HG03469 (cell line): Measurements from ENCODE around the gene ZFYVE28.

Source experiments
- ATAC-seq: cut with Tn5 transposase; IDR thresholded peaks from one replicate; pipeline ENCODE4 v1.9.1; 2021; ENCODE audit warnings: mild to moderate bottlenecking, moderate library complexity, moderate number of reproducible peaks; ENCODE audit not compliant: unreplicated experiment

Gene ZFYVE28

DNA sequence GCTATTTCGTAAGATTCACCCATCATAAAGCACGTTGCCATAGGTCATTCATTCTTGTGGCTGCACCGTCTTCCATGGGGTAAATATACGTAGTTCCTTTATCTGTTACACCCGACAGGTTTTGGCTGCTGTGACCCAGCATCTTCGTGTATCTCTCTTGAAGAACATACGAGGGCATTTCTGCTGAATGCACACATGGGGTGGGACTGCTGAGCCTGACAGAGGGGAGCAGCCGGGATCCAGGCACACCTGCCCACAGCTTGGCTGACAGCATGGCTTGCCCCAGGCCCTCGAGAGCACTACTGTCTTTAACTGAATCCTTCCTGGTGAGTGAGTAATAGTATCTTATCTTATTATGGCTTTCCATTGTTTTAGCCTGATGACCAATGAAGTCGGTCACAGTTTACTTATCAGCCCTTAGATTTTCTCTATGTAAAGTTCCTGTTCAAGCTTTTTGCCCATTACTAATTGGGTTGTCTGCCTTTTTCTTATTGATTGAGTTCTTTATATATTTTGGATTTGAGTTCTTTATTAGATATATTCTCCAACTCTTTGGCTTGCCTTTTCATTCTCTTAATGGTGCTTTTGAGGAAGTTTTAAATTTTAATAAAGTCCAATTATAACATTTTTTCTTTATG, 111.6 kb downstream of the ZFYVE28 start:
- ATAC-seq: no peak

DNA sequence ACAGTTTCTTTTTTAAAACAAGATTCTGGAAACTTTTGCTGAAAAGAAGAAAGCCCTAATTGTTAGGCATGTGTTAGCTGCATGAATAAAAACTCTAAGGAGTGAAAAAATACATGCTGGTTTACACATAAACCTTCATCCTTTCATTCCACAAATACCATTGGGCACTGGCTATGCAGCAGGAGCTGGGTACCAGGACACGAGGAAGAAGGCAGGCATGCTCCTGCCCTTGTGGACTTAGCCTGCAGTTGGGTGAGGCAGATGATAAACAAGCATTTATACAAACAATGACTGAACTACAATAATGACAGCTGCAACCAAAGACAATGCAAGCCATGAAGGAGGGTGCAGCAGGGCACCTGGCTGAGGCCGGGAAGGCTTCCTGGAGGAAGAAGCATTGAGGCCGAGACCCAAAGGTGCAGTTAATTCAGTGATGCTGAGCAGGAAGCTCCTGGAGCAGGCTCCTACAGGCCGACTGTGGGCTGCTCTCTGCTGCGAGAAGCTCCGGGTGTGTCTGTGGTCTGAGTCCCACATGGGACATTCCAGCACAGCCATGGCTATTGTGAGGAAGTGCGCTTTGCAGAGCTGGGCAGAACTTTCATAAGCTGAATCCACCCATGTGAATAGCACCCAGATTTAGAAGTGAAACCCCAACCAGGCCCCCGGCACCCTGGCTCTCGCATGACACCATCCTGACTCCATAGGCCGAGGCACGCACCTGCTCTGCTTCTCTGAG, 112.5 kb downstream of the ZFYVE28 start:
- no peak for ATAC-seq

DNA sequence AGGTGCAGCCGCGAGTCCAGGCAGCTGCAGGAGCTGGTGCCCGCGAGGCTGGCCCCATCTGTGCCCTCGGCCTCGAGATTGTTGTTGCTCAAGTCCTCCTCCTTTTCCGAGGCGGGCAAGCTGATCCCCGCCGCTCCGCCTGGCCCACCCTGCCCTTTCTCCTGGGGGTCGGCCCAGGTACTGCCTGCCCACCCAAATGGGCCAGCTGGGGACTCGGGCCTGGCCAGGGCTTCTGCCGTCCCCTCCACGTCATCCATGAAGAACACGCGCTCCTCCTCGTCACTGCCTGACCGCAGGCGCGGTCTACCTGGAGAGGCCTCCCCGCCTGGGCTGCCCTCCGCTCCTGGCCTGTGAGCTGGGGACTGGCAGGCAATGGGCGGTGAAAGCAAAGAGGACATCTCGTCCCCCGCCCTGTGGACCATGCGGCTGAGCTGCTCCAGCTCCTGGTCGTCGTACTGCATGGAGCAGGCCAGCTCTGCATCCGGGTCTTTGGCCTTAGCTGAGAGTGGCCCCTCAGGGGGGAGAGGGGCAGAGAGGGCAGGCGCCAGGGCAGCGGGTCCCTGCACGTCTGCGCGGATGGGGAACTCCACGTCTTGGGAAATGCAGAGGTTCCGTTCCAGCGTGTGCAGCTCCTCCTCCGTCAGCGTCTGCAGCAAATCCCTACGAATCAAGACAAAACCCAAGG, 113.4 kb downstream of the ZFYVE28 start:
- ATAC-seq: no peak

DNA sequence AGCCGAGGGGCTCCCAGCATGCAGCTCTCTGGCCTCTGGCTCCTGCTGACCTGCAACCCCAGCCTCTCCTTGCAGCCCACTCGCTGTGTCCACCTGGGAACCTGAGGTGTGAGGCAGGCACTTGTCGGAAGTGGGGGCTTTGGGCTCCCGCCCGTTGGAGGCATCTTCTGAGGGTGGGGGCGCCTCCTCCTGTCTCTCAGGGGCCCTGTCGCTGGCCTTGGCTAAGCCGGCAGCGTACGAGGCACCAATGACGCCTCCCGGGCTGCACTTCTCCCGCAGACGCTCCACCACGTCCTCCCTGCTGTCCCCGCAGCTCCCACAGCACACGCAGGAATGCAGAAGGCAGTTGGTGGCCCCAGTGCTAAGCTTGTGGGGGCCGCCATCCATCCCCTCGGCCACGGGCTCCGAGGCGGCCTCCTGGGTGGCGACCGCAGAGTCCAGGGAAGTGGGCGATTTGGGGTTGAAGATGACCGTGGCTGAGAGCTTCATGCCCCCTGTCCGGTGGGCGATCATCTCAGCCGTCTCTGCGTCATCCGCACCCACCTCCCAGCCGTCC, 114.0 kb downstream of the ZFYVE28 start:
- no peak for ATAC-seq

DNA sequence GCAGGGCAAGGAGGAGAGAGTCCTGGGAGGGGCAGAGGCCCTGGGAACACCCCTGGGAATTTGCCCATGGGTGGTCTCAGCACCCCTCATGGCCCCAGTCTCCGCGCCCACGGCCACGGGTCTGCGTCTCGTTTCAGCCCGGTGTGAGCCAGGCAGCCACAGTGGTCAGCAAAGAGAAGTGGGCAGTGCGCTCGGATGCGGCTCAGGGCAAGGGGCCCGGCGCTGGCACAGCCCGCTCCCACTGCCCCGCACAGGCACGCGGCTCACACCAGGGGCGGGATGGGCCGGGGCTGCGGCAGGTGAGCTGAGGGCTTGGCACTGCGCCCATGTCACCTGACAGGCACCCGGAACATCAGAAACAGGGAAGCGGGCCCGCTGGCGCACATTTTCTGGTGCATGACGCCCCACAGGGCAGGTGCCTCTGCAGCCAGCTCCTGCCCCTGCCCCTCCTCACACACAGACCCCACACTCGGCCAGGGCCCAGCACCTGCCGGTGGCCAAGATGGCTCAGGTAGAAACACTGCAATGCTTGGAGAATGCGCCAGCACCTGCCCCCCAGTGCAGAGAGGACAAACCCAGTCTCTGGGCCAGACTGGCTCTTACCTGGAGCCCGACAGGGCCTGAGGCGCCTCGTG, 114.6 kb downstream of the ZFYVE28 start:
- no peak for ATAC-seq

DNA sequence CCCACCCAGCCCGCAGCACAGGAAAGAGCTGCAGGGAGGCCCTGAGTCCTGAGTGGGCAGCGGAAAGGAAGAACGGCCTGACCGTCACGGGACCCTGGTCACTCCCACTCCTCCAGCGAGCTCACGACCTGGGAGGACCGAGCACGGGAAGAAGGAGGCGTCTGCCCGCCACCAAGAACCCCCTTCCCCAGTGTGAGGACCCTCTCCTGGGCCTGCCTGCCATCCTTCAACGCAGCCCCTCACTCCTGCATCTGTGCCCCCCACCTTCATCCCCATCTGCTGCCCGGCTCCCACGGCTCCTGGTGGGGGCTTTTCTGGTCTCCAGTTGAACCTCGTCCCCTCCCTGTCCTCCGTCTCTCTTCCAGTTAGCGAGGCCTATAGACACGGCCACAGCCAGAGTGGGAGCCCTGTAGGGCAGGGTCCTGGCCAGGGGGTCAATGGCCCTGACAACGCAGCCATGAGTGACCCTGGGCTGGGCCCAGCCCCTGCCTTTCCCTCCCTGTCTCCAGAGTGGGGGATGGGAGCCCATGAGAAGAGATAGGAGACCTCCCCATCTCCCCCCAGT, 115.2 kb downstream of the ZFYVE28 start:
- no peak for ATAC-seq

DNA sequence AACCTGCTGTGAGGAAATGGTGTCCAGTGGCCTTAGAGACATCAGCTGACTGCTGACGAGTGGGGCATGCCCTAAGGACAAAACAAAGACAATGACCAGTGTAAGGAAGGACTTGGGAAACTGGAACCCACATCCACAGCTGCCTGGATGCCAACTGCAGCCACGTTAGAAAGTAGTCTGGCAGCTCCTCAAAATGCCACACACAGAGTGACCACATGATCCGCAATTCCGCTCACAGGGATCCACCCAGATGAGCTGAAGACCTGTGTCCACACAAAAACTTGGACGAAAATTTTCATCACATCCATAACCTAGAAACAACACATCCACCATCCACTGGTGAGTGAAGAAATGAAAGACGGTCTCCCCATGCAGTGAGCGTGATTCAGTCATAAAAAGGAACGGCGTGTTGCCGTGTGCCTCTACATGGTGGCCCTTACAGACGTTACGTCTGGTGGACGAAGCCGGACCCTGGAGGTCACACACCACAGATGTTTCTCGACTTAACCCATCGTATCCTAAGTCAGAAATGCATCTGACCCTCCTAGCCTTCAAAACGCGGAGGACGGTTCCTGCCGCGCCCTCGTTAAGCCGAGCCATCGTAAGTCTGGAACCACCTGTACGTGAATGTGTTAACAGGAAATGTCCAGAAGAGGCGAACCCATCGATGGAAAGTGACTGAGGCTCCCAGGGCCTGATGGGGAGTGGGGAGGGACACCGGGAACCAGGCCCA, 115.9 kb downstream of the ZFYVE28 start:
- no peak for ATAC-seq

DNA sequence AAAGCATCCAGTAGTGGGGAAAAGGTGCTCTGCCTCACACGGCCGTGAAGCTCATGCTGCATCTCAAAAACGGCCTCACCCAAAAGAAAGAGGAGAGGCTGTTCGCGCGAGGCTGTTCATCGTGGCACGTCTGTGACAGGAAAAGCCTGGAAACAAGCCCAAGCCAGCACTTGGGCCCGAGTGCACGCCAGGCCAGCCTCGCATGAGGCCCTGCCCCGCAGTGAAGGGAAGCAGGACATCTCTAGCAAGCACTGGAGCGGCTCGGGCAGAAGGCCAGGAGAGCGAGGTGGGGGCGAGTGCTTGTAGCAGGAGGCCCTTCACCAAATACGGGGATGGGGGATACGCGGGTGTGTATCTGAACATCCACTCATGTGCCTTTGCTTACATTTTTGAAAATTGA, 116.6 kb downstream of the ZFYVE28 start:
- no peak for ATAC-seq

DNA sequence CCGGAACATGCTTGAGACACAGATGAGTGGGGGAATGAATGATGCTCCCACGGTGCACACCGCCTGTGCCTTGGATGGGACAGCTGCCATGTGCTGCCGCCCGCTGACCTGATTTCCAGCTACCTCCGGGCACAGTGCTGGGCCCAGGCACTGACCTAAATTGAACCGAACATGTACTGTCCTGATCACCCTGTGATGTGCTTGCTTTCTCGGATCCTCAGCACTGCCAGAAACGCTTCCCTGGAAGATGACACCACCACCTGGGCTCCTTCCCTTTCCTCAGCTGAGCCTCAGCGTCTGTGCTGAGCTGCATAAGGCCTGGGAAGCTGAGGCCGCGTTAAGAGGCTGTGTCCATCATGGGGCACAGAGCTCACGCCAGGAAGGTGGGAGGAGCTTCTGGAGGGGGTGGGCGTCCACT, 117.2 kb downstream of the ZFYVE28 start:
- ATAC-seq: no peak

DNA sequence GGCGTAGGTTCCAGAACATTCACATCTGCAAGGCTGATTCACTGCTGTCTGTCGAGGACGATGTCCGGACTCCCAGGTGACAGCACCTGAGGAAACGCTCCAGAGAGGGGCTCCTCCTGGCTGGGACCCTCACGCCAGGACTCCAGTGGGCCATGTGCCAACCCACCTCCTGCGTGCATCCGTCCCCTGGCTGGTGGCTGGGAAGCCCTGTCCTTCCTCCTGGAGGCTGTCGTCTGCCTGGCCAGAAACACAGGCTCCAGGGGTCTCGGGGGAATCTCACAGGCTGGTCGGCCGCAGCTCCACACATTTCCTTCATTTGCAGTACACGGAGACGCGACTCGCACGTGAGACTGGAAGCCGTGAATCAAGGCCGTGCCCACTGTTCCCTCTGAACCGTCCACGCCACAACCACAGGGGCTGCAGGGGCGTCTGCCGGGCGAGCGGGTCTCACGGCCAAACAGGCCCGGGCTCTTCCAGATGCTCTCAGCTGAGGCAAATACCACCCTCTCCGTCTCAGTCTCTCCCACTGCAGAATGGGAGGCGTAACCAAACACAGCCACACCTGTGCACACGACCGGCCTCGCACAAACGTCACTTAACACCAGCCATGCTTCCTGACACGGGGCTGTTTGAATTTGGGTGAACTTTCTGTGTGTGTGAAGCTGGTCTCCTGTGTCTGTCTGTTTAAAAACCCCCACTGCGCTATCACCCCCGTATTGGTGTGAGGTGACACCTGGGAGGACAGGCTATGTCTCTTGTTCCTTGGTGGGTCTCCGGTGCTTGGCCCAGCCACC, 117.8 kb downstream of the ZFYVE28 start:
- ATAC-seq: no peak

DNA sequence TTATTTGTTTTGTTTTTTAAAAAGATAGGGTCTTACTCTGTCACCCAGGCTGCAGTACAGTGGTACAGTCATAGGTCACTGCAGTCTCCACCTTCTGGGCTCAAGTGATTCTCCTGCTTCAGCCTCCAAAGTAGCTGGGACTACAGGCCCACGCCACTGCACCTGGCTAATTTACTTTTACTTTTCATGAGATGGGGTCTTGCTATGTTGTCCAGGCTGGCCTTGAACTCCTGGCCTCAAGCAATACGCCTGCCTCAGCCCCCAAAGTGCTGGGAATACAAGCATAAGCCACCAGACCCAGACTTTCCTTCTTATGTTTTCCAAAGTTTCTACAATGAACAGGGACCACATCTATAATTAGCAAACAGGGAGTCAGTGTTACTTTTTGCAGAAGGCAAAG, 118.7 kb downstream of the ZFYVE28 start:
- ATAC-seq: no peak

DNA sequence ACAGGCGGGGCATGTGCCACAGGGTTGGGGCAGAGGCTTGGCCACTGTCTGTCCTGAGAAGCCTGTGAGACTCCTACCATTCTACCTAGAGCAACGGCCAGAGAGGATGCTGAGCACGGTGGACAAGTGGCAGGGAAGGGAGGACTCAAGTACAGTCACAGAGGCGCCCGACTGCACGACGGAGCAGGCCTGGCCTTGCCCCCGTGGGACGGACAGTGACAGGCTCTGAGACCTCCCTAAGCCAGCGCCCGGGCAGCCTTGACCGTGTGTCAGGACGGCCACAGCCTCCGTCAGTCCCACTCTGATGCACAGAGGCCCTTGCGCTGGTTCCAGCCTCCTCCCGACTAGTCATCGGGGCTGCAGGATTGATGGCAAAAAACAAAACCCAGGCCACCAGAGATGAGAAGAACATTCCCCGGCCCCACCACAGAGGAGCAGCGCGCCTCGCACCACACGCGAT, 119.9 kb downstream of the ZFYVE28 start:
- no peak for ATAC-seq

DNA sequence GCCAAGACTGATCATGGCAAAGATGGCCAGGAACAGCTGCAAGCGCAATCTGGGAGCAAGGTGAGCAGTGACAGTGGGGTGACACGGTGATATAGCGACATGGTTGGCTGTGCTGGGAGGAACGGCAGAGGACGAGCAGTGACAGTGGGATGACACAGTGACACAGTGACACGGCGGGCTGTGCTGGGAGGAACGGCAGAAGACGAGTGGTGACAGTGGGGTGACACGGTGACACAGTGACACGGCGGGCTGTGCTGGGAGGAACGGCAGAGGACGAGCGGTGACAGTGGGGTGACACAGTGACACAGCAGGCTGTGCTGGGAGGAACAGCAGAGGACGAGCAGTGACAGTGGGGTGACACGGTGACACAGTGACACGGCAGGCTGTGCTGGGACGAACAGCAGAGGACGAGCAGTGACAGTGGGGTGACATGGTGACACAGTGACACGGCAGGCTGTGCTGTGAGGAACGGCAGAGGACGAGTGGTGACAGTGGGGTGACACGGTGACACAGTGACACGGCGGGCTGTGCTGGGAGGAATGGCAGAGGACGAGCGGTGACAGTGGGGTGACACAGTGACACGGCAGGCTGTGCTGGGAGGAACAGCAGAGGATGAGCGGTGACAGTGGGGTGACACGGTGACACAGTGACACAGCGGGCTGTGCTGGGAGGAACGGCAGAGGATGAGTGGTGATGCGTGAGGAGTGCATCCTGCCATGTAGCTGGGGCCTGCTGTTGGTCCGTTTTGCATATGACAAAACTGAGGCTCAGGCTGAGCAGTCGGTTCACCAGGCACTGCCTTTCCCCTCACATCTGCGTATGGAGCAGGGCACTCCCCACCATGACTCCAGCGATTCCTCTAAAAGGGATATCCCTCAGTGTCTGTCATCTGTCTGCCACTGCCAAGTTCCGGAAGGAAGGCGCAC, 120.6 kb downstream of the ZFYVE28 start:
- ATAC-seq: no peak

DNA sequence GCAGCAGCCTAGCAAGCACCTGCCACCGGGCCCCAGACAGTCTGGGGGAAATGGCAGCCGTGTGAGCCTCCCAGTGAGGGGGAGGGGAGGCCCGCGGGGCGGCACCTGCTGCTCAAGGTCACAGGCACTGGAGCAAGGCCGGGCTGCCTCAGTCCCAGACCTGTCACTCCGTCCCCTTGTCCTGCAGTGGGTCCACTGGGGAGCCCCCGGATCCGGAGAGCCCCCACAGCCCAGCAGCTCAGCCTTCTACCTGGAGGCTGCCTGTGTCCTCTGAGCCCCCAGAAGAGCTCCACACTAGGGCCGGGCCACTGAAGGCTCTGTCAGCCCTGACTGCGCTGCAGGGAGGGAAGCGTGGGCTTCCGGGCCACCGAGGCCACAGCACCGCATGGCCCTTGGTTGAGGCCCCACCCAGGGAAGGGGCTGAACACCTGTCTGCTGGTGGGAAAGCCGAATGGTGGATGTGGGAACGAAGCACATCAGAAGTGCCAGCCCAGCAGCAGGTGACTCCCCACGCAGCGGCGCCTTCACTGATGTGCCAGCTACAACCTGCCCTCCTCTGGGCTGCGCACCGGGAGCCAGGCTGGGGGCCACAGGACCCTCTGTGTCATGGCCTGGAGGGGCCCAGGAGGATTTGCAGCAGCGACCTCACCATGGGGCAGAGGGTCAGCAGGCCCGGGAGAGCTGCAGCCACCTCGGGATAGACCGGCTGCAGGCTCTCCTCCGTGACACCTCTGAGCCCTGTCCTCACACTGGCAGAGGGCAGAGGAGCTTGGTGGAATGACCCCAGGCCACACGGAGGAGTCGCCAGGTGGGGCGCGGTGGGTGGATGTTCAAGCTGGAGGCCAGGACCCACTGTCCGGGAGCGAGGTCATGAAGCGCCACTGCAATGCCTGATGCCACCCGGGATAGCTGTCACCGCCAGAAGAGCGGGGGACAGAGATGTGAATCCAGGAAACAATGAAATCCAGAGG, 121.5 kb downstream of the ZFYVE28 start:
- ATAC-seq: no peak

DNA sequence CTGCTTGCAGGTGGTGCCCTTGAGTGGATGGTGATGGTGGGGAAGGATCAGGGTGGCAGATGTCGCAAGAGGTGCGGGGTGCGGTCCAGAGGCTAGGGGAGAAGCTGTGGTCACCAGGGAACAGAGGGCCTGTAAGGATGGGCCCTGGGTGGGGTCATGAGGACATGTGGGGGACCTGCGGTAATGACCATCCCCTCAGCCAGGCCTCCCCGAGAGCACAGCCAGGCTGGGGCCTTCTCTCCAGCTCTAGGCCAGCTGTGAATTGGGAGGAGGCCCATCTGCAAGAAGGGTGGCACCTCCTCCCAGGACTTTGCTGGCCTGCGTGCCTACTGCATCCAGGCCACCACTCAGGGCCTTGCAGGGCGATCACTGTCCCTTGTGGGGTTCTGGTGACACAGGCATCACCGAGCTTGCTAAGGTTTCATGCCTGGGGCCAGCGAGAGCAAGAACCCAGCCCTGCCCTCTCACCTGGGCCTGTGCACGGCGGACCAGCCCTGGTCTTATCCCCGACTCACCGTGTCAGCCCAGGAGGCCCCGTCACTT, 122.5 kb downstream of the ZFYVE28 start:
- no peak for ATAC-seq

DNA sequence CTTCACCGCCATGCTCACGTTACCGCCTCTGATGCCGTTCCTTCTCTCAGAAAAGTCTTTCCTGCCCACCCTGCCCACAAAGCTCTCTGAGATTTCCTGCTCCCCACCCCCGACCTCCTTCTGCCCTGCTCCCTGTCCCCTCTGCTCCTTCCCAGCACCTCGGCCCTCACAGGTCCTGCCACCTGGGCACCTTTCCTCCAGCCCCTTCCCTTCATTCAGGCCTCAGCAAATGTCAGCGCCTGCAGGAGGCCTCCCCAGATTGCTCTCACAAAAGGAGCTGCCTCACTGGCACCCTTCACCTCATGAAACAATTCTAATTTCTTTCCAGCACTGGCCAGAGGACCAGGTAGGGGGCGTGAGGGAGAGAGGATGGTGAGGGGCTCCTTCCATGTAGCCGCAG, 122.9 kb downstream of the ZFYVE28 start:
- ATAC-seq: no peak

DNA sequence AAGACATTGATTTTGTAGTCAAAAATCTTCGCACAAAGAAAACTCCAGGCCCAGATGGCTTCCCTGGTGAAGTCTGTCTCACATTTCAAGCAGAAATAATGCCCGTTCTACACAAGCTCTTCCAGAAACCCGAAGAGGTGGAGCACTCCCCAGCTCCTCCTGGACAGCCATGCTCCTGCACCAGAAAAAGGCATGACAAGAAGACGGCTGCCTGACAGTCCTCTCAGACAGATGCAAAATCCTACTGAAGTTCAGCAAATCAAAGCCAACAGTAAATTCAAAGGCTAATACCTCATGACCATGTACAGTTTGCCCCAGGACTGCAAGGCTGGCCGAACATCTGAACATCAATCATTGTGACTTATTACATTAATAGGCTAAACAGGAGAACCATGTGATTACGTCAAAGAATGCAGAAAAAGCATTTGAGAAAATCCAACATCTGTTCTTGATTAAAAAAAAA, 125.8 kb downstream of the ZFYVE28 start:
- ATAC-seq: no peak
